GM12891 (cell line): ENCODE measurements around the gene RAB7B.

Experiments used
- PAX5 ChIP-seq: IDR thresholded peaks from 2 replicates; pipeline ENCODE4 v1.6.1; 2011; ENCODE audit warnings: low read length, moderate library complexity, mild to moderate bottlenecking; ENCODE audit not compliant: insufficient read depth, severe bottlenecking
- POLR2A ChIP-seq: IDR thresholded peaks from 2 replicates; pipeline ENCODE4 v1.6.1; 2011; ENCODE audit warnings: low read depth, low read length, control low read depth
- POLR2AphosphoS5 ChIP-seq: IDR thresholded peaks from 2 replicates; pipeline ENCODE4 v1.6.1; 2011; ENCODE audit warnings: low read depth, low read length, control low read depth
- POU2F2 ChIP-seq: IDR thresholded peaks from 2 replicates; pipeline ENCODE4 v1.6.1; 2011; ENCODE audit warnings: low read depth, mild to moderate bottlenecking, control low read depth, low read length, moderate library complexity
- SPI1 ChIP-seq: IDR thresholded peaks from 2 replicates; pipeline ENCODE4 v1.6.1; 2011; ENCODE audit warnings: low read depth, low read length, control low read depth
- TAF1 ChIP-seq: IDR thresholded peaks from 2 replicates; pipeline ENCODE4 v1.6.1; 2011; ENCODE audit warnings: low read depth, low read length, control low read depth

- no peak for TF ChIP-seq POLR2A
- TF ChIP-seq POLR2AphosphoS5 = no peak
- TF ChIP-seq TAF1 = no peak
- TF ChIP-seq POU2F2 = no peak
- TF ChIP-seq SPI1 = no peak
- TF ChIP-seq PAX5 = no peak
Measured at GRCh38 chr1:205975387-205975998, 27.7 kb downstream of the RAB7B start.
